K562 (cell line): ENCODE data around the gene RNU2-63P.

Experiments
- EHMT2 ChIP-seq: fragments of 450-650 bp; IDR thresholded peaks from 2 replicates; pipeline ENCODE4 v1.6.1; 2018; ENCODE audit warnings: antibody characterized with exemption
- HDAC2 ChIP-seq: fragments of 450-650 bp; IDR thresholded peaks from 2 replicates; pipeline ENCODE4 v1.6.1; 2016; ENCODE audit warnings: mild to moderate bottlenecking

GRCh38 chr2:88057437-88057844 lies 41.1 kb upstream of the RNU2-63P start:
- TF ChIP-seq EHMT2 (peak; percentile 66; the same call in 1 of the 2 replicates), HDAC2 (peak; percentile 39; the same call in 1 of the 2 replicates)
